Astrocyte (in vitro differentiated cells and primary cell): ENCODE measurements around the gene BPI. TPM values are rescaled to one million over a fixed set of nuclear protein-coding genes. Genes with fewer than 3 reads are reported as not detected.
"Not testable (repeated sequence)": the region's sequence is repeated elsewhere in the genome, so short reads cannot be mapped to it uniquely, and the experiment has no call there.

ENCODE experiments used
- DNase-seq: peaks from one replicate; pipeline ENCODE4 v3.0.0-alpha.2; 2010; ENCODE audit warnings: low read depth
- FAIRE-seq: peaks from 2 replicates; lab custom pipeline; 2011; peaks lifted over from hg19 to GRCh38; lab: Jason Lieb, UNC
- H2AFZ ChIP-seq: 2 replicates; pipeline ENCODE4 v1.6.0; 2012; ENCODE audit warnings: low read depth, low read length, inconsistent platforms
- H3K27ac ChIP-seq: 2 replicates; pipeline ENCODE4 v1.5.1; 2011; ENCODE audit warnings: low read depth, low read length, inconsistent platforms
- H3K27me3 ChIP-seq: 2 replicates; pipeline ENCODE4 v1.6.0; 2011; ENCODE audit warnings: low read length, inconsistent platforms; ENCODE audit not compliant: insufficient read depth
- H3K36me3 ChIP-seq: 2 replicates; pipeline ENCODE4 v1.5.1; 2011; ENCODE audit warnings: low read length, inconsistent platforms; ENCODE audit not compliant: insufficient read depth
- H3K4me1 ChIP-seq: 2 replicates; pipeline ENCODE4 v1.5.1; 2011; ENCODE audit warnings: low read length, inconsistent platforms; ENCODE audit not compliant: insufficient read depth
- H3K4me2 ChIP-seq: 2 replicates; pipeline ENCODE4 v1.6.0; 2012; ENCODE audit warnings: low read length, inconsistent platforms
- H3K4me3 ChIP-seq: 2 replicates; pipeline ENCODE4 v1.5.1; 2011; ENCODE audit warnings: low read depth, mild to moderate bottlenecking, low read length, inconsistent platforms; ENCODE audit not compliant: insufficient read depth
- H3K79me2 ChIP-seq: 2 replicates; pipeline ENCODE4 v1.6.0; 2012; ENCODE audit warnings: mild to moderate bottlenecking, low read length, inconsistent platforms; ENCODE audit not compliant: insufficient read depth
- H3K9ac ChIP-seq: 2 replicates; pipeline ENCODE4 v1.6.0; 2012; ENCODE audit warnings: mild to moderate bottlenecking, low read length, inconsistent platforms
- H3K9me3 ChIP-seq: 2 replicates; pipeline ENCODE4 v1.5.1; 2012; ENCODE audit warnings: low read depth, mild to moderate bottlenecking, low read length, inconsistent platforms; ENCODE audit not compliant: insufficient read depth
- H4K20me1 ChIP-seq: 2 replicates; pipeline ENCODE4 v1.6.0; 2012; ENCODE audit warnings: low read length, inconsistent platforms; ENCODE audit not compliant: insufficient read depth
- H3K27ac Mint-ChIP-seq: one replicate; pipeline ENCODE4 v1.8.0; 2021; ENCODE audit warnings: mild to moderate bottlenecking, mixed read lengths; ENCODE audit not compliant: unreplicated experiment
- H3K27me3 Mint-ChIP-seq: one replicate; pipeline ENCODE4 v1.8.0; 2021; ENCODE audit warnings: low read depth, mixed read lengths; ENCODE audit not compliant: unreplicated experiment
- H3K36me3 Mint-ChIP-seq: one replicate; pipeline ENCODE4 v1.8.0; 2021; ENCODE audit warnings: low read depth, mixed read lengths; ENCODE audit not compliant: unreplicated experiment
- H3K4me1 Mint-ChIP-seq: one replicate; pipeline ENCODE4 v1.8.0; 2021; ENCODE audit warnings: low read depth, mixed read lengths; ENCODE audit not compliant: unreplicated experiment
- H3K4me3 Mint-ChIP-seq: one replicate; pipeline ENCODE4 v1.8.0; 2021; ENCODE audit warnings: mild to moderate bottlenecking, moderate library complexity, mixed read lengths; ENCODE audit not compliant: unreplicated experiment
- H3K9me3 Mint-ChIP-seq: one replicate; pipeline ENCODE4 v1.8.0; 2021; ENCODE audit warnings: mild to moderate bottlenecking, mixed read lengths; ENCODE audit not compliant: unreplicated experiment
- EZH2 ChIP-seq: IDR thresholded peaks from 2 replicates; pipeline ENCODE4 v1.6.1; 2012; ENCODE audit warnings: mild to moderate bottlenecking, low read length, inconsistent platforms; ENCODE audit not compliant: insufficient read depth
- total RNA-seq: library from RNA; stranded (reverse); gene quantifications from 2 replicates; pipeline ENCODE4 v1.2.1, GENCODE V29; 2021
- TF ChIP-seq, protein P1 (sequence below): IDR thresholded peaks from 2 replicates; pipeline ENCODE4 v1.5.1; 2011; ENCODE audit warnings: low read depth, mild to moderate bottlenecking, inconsistent platforms, low read length, moderate library complexity; ENCODE audit not compliant: insufficient read depth

BPI gene
- total RNA-seq, 1 donor from 2014 or later = not detected

DNA sequence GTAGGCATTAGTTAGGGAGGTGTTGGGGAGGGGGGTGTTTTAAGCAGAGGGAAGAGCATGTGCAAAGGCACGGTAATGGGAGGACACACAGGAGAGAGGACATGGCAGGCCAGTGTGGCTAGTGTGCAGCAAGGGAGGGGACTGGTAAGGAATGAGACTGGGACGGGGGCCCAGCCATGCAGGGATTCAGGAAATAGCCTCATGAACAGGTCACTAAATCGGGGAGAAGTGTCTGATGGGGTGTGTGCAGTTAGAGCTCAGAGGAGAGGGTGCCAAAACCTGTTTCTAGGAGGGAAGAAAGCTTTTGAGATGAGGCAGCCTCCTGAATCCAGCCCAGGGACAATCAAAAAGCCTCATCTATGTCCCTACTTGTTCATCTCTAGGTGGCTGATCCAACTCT lies 7.5 kb downstream of the BPI start:
- H3K36me3 Mint-ChIP-seq = no peaks in the 10 kb centered on the region
- FAIRE-seq = no peak

GRCh38 chr20:38313676-38314075 lies 9.7 kb downstream of the BPI start:
- H3K4me3 Mint-ChIP-seq = no peak overlapping the region
- H3K9ac ChIP-seq = no peak overlapping the region
- TF ChIP-seq, protein P1, sequence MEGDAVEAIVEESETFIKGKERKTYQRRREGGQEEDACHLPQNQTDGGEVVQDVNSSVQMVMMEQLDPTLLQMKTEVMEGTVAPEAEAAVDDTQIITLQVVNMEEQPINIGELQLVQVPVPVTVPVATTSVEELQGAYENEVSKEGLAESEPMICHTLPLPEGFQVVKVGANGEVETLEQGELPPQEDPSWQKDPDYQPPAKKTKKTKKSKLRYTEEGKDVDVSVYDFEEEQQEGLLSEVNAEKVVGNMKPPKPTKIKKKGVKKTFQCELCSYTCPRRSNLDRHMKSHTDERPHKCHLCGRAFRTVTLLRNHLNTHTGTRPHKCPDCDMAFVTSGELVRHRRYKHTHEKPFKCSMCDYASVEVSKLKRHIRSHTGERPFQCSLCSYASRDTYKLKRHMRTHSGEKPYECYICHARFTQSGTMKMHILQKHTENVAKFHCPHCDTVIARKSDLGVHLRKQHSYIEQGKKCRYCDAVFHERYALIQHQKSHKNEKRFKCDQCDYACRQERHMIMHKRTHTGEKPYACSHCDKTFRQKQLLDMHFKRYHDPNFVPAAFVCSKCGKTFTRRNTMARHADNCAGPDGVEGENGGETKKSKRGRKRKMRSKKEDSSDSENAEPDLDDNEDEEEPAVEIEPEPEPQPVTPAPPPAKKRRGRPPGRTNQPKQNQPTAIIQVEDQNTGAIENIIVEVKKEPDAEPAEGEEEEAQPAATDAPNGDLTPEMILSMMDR = no peak
- no peak for TF ChIP-seq EZH2
- DNase-seq (no peak), FAIRE-seq (no peak)
- H3K27me3 Mint-ChIP-seq = peaks cover 55% of the 10 kb centered on the region
- H3K27ac Mint-ChIP-seq = no peak overlapping the region
- peaks cover 2% of the 10 kb centered on the region for H3K9me3 Mint-ChIP-seq
- peaks cover 7% of the 10 kb centered on the region for H3K9me3 ChIP-seq
- no peaks in the 10 kb centered on the region for H3K27me3 ChIP-seq
- no peak overlapping the region for H3K4me2 ChIP-seq
- H3K27ac ChIP-seq = no peak overlapping the region
- H3K4me1 Mint-ChIP-seq = no peaks in the 10 kb centered on the region
- no peaks in the 10 kb centered on the region for H3K36me3 ChIP-seq
- no peak overlapping the region for H3K4me3 ChIP-seq
- no peaks in the 10 kb centered on the region for H3K36me3 Mint-ChIP-seq
- no peaks in the 10 kb centered on the region for H3K4me1 ChIP-seq
- H4K20me1 ChIP-seq = no peaks in the 10 kb centered on the region
- H2AFZ ChIP-seq = no peak overlapping the region
- H3K79me2 ChIP-seq = no peaks in the 10 kb centered on the region

More for the DNA sequence above, 7.5 kb downstream of the BPI start:
- H4K20me1 ChIP-seq = no peaks in the 10 kb centered on the region
- H2AFZ ChIP-seq = no peak overlapping the region
- TF ChIP-seq, protein P1 = no peak
- no peak for TF ChIP-seq EZH2
- no peak overlapping the region for H3K4me3 ChIP-seq
- peaks cover 12% of the 10 kb centered on the region for H3K4me1 ChIP-seq
- H3K9me3 ChIP-seq = peaks cover 7% of the 10 kb centered on the region
- no peak for DNase-seq
- no peak overlapping the region for H3K4me2 ChIP-seq
- no peak overlapping the region for H3K9ac ChIP-seq
- Mint-ChIP-seq H3K4me3 (no peak overlapping the region), H3K27ac (no peak overlapping the region), H3K27me3 (peaks cover 40% of the 10 kb centered on the region), H3K9me3 (peaks cover 5% of the 10 kb centered on the region), H3K4me1 (peaks cover 9% of the 10 kb centered on the region)
- no peaks in the 10 kb centered on the region for H3K27me3 ChIP-seq
- no peaks in the 10 kb centered on the region for H3K79me2 ChIP-seq
- H3K36me3 ChIP-seq = no peaks in the 10 kb centered on the region
- H3K27ac ChIP-seq = no peak overlapping the region

DNA sequence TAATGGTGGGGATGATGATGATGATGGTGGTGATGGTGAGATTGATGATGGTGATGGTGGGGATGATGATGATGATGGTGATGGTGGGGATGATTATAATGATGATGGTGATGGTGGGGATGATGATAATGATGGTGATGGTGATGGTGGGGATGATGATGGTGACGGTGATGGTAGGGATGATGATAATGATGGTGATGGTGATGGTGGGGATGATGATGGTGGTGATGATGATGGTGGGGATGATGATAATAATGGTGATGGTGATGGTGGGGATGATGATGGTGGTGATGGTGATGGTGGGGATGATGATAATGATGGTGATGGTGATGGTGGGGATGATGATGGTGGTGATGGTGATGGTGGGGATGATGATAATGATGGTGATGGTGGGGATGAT lies 10.4 kb downstream of the BPI start:
- not testable (repeated sequence) for H3K36me3 Mint-ChIP-seq, H3K9me3 Mint-ChIP-seq, H3K4me1 Mint-ChIP-seq, H3K4me1 ChIP-seq, H3K36me3 ChIP-seq, H3K27ac ChIP-seq, H3K4me2 ChIP-seq, H2AFZ ChIP-seq, H3K4me3 Mint-ChIP-seq, H3K27me3 ChIP-seq, FAIRE-seq, H4K20me1 ChIP-seq, H3K79me2 ChIP-seq, DNase-seq, H3K4me3 ChIP-seq, H3K27ac Mint-ChIP-seq, H3K9ac ChIP-seq, H3K9me3 ChIP-seq
- peaks cover 60% of the 10 kb centered on the region for H3K27me3 Mint-ChIP-seq
